H9 (cell line): ENCODE data around the gene STK11. TPM values are rescaled to one million over a fixed set of nuclear protein-coding genes. Genes with fewer than 3 reads are reported as not detected.

Experiments used
- DNase-seq: peaks from one replicate; pipeline ENCODE4 v3.0.0-alpha.2; 2017
- H2AFZ ChIP-seq: one replicate; pipeline ENCODE4 v1.6.1; 2013; ENCODE audit warnings: mild to moderate bottlenecking, low read length, control low read depth, moderate library complexity
- H2AK5ac ChIP-seq: 2 replicates; pipeline ENCODE4 v1.6.1; 2013; ENCODE audit warnings: low read length, control low read depth, mixed read lengths; ENCODE audit not compliant: insufficient read length
- H2BK120ac ChIP-seq: one replicate; pipeline ENCODE4 v1.6.1; 2013; ENCODE audit warnings: low read depth, mild to moderate bottlenecking, low read length, control low read depth, inconsistent platforms; ENCODE audit not compliant: poor library complexity, severe bottlenecking
- H2BK12ac ChIP-seq: 2 replicates; pipeline ENCODE4 v1.6.1; 2013; ENCODE audit warnings: low read length, control low read depth, mixed read lengths, low read depth; ENCODE audit not compliant: insufficient read length
- H2BK15ac ChIP-seq: 2 replicates; pipeline ENCODE4 v1.6.1; 2013; ENCODE audit warnings: low read depth, low read length, control low read depth
- H2BK20ac ChIP-seq: one replicate; pipeline ENCODE4 v1.6.1; 2013; ENCODE audit warnings: low read depth, mild to moderate bottlenecking, low read length, control low read depth, inconsistent platforms; ENCODE audit not compliant: poor library complexity, severe bottlenecking
- H2BK5ac ChIP-seq: 2 replicates; pipeline ENCODE4 v1.6.1; 2013; ENCODE audit warnings: low read length, control low read depth, mixed read lengths; ENCODE audit not compliant: insufficient read length
- H3K14ac ChIP-seq: 2 replicates; pipeline ENCODE4 v1.6.1; 2013; ENCODE audit warnings: low read length, control low read depth; ENCODE audit not compliant: insufficient read depth
- H3K18ac ChIP-seq: 2 replicates; pipeline ENCODE4 v1.6.1; 2013; ENCODE audit warnings: low read depth, mild to moderate bottlenecking, mixed read lengths, low read length, control low read depth; ENCODE audit not compliant: insufficient read length
- H3K23ac ChIP-seq: 2 replicates; pipeline ENCODE4 v1.6.1; 2013; ENCODE audit warnings: low read length, control low read depth, mixed read lengths, low read depth; ENCODE audit not compliant: insufficient read length
- H3K23me2 ChIP-seq: 2 replicates; pipeline ENCODE4 v1.6.1; 2013; ENCODE audit warnings: low read depth, mild to moderate bottlenecking, mixed read lengths, low read length, control low read depth; ENCODE audit not compliant: insufficient read length, poor library complexity, severe bottlenecking
- H3K27ac ChIP-seq: 2 replicates; pipeline ENCODE4 v1.5.1; 2013; ENCODE audit warnings: low read length, control low read depth, mixed read lengths, low read depth; ENCODE audit not compliant: insufficient read length
- H3K27me3 ChIP-seq: 2 replicates; pipeline ENCODE4 v1.6.1; 2013; ENCODE audit warnings: low read length, control low read depth, inconsistent platforms; ENCODE audit not compliant: insufficient read depth
- H3K4ac ChIP-seq: 2 replicates; pipeline ENCODE4 v1.6.1; 2013; ENCODE audit warnings: low read depth, mild to moderate bottlenecking, control low read depth, inconsistent platforms, low read length, moderate library complexity
- H3K4me1 ChIP-seq: 2 replicates; pipeline ENCODE4 v1.6.1; 2013; ENCODE audit warnings: low read length, control low read depth, inconsistent platforms; ENCODE audit not compliant: insufficient read depth
- H3K4me2 ChIP-seq: 2 replicates; pipeline ENCODE4 v1.6.1; 2013; ENCODE audit warnings: low read length, control low read depth, mixed read lengths; ENCODE audit not compliant: insufficient read length, insufficient read depth
- H3K56ac ChIP-seq: 2 replicates; pipeline ENCODE4 v1.6.1; 2013; ENCODE audit warnings: low read depth, mild to moderate bottlenecking, mixed read lengths, low read length, control low read depth; ENCODE audit not compliant: insufficient read length
- H3K79me1 ChIP-seq: 2 replicates; pipeline ENCODE4 v1.6.1; 2013; ENCODE audit warnings: low read depth, mild to moderate bottlenecking, moderate library complexity, low read length, control low read depth, inconsistent platforms; ENCODE audit not compliant: insufficient read depth, poor library complexity, severe bottlenecking
- H3K79me2 ChIP-seq: 2 replicates; pipeline ENCODE4 v1.6.1; 2013; ENCODE audit warnings: low read length, control low read depth, inconsistent platforms; ENCODE audit not compliant: insufficient read depth
- H3K9ac ChIP-seq: 2 replicates; pipeline ENCODE4 v1.6.1; 2013; ENCODE audit warnings: low read length, control low read depth, mixed read lengths; ENCODE audit not compliant: insufficient read length; ENCODE audit errors: extremely low read depth
- H3K9me3 ChIP-seq: one replicate; pipeline ENCODE4 v1.6.1; 2013; ENCODE audit warnings: low read depth, low read length, inconsistent platforms; ENCODE audit not compliant: control insufficient read depth
- H3T11ph ChIP-seq: one replicate; pipeline ENCODE4 v1.6.1; 2013; ENCODE audit warnings: mild to moderate bottlenecking, low read length, control low read depth, inconsistent platforms
- H4K20me1 ChIP-seq: one replicate; pipeline ENCODE4 v1.6.1; 2013; ENCODE audit not compliant: control insufficient read depth, insufficient read length, insufficient read depth
- H4K5ac ChIP-seq: 2 replicates; pipeline ENCODE4 v1.6.1; 2013; ENCODE audit warnings: low read depth, mild to moderate bottlenecking, mixed read lengths, low read length, control low read depth; ENCODE audit not compliant: insufficient read length
- H4K8ac ChIP-seq: replicated peaks from 2 replicates; pipeline ENCODE4 v1.6.1; 2013; ENCODE audit warnings: low read length, control low read depth, mixed read lengths, low read depth; ENCODE audit not compliant: insufficient read length
- H4K91ac ChIP-seq: 2 replicates; pipeline ENCODE4 v1.6.1; 2013; ENCODE audit warnings: low read depth, mild to moderate bottlenecking, moderate library complexity, mixed read lengths, low read length, control low read depth; ENCODE audit not compliant: insufficient read length
- H3K27ac Mint-ChIP-seq, 3 experiments: 2 replicates in 2 of 3; 3 replicates in 1 of 3; pipeline ENCODE4 v1.8.0; 2020 to 2021; ENCODE audit warnings: mixed read lengths in 3 of 3, mild to moderate bottlenecking in 1 of 3, moderate library complexity in 1 of 3
- H3K27me3 Mint-ChIP-seq: 2 replicates; pipeline ENCODE4 v1.8.0; 2021; ENCODE audit warnings: low read depth, mild to moderate bottlenecking, moderate library complexity, mixed read lengths
- H3K36me3 Mint-ChIP-seq, 3 experiments: 2 replicates in 2 of 3; 3 replicates in 1 of 3; pipeline ENCODE4 v1.8.0; 2020 to 2021; ENCODE audit warnings: low read depth in 3 of 3, mixed read lengths in 3 of 3; ENCODE audit not compliant: insufficient read depth in 1 of 3
- H3K4me1 Mint-ChIP-seq, 2 experiments: 2 replicates each; pipeline ENCODE4 v1.8.0; 2020; ENCODE audit warnings: mixed read lengths in 2 of 2
- H3K4me3 Mint-ChIP-seq, 2 experiments: 2 replicates in 1 of 2; 3 replicates in 1 of 2; pipeline ENCODE4 v1.8.0; 2020 to 2021; ENCODE audit warnings: mild to moderate bottlenecking in 2 of 2, mixed read lengths in 2 of 2, moderate library complexity in 1 of 2
- H3K9me3 Mint-ChIP-seq, 2 experiments: 2 replicates in 1 of 2; 3 replicates in 1 of 2; pipeline ENCODE4 v1.8.0; 2020; ENCODE audit warnings: mild to moderate bottlenecking in 2 of 2, mixed read lengths in 2 of 2, moderate library complexity in 1 of 2
- WGBS: extraction: QIAGEN DNeasy Blood & Tissue Kit; methylation state at CpG from one replicate; pipeline ENCODE4 v1.1.7; 2013; ENCODE audit warnings: missing lambda C conversion rate, low lambda C conversion rate, mixed read lengths; ENCODE audit not compliant: insufficient read length; ENCODE audit errors: extremely low coverage; 5-methylcytosine and 5-hydroxymethylcytosine counted together
- total RNA-seq: library from RNA; stranded (reverse); gene quantifications from 2 replicates; pipeline ENCODE4 v1.2.1, GENCODE V29; 2021
- TF ChIP-seq, protein P1 (sequence below): fragments of 200-600 bp; sonication (generic); conservative IDR thresholded peaks from 3 replicates; pipeline ENCODE4 v1.8.0; 2021; ENCODE audit warnings: antibody characterized with exemption, mild to moderate bottlenecking

STK11 gene
- total RNA-seq, 1 experiment from 2014 or later, result 74.3 TPM

- Histone ChIP-seq H2BK12ac (no peak overlapping the region), H3K4ac (no peak overlapping the region), H2BK15ac (no peak overlapping the region), H3T11ph (no peak overlapping the region), H3K27ac (no peak overlapping the region), H4K5ac (no peak overlapping the region), H3K14ac (no peak overlapping the region), H3K79me2 (no peaks in the 10 kb centered on the region), H3K18ac (no peak overlapping the region), H3K23ac (no peak overlapping the region), H4K20me1 (no peaks in the 10 kb centered on the region), H3K56ac (no peak overlapping the region), H4K91ac (no peak overlapping the region), H3K23me2 (no peaks in the 10 kb centered on the region), H2BK20ac (no peak overlapping the region), H3K27me3 (no peaks in the 10 kb centered on the region), H3K9ac (no peak overlapping the region), H4K8ac (no peak overlapping the region), H2AK5ac (no peak overlapping the region), H2AFZ (no peak overlapping the region), H3K9me3 (no peaks in the 10 kb centered on the region), H3K79me1 (no peaks in the 10 kb centered on the region), H3K4me2 (no peak overlapping the region), H3K4me1 (no peaks in the 10 kb centered on the region), H2BK120ac (no peak overlapping the region), H2BK5ac (no peak overlapping the region)
- Mint-ChIP-seq H3K27me3 (no peaks in the 10 kb centered on the region), H3K36me3 (peaks cover 2 to 22% (median 21%) of the 10 kb centered on the region in 3 experiments; a peak in 5 of 7 replicates), H3K4me1 (0 out of 4 replicates have a peak, but pooled peaks cover 0 to 2% of the 10 kb centered on the region in 2 experiments), H3K4me3 (no peak overlapping the region), H3K9me3 (no peaks in the 10 kb centered on the region), H3K27ac (no peak overlapping the region)
- DNase-seq, result no peak
- WGBS, result no CpG with 5 or more reads among the region's 158 CpGs
- TF ChIP-seq, protein P1, sequence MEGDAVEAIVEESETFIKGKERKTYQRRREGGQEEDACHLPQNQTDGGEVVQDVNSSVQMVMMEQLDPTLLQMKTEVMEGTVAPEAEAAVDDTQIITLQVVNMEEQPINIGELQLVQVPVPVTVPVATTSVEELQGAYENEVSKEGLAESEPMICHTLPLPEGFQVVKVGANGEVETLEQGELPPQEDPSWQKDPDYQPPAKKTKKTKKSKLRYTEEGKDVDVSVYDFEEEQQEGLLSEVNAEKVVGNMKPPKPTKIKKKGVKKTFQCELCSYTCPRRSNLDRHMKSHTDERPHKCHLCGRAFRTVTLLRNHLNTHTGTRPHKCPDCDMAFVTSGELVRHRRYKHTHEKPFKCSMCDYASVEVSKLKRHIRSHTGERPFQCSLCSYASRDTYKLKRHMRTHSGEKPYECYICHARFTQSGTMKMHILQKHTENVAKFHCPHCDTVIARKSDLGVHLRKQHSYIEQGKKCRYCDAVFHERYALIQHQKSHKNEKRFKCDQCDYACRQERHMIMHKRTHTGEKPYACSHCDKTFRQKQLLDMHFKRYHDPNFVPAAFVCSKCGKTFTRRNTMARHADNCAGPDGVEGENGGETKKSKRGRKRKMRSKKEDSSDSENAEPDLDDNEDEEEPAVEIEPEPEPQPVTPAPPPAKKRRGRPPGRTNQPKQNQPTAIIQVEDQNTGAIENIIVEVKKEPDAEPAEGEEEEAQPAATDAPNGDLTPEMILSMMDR, result no peak
Observed at GRCh38 chr19:1229056-1229923, 23.7 kb downstream of the STK11 start.
